HTR-8/SVneo (cell line): Measurements from ENCODE around the gene GUK1.
"Not testable (repeated sequence)": the region's sequence is repeated elsewhere in the genome, so short reads cannot be mapped to it uniquely, and the experiment has no call there.

ENCODE experiments used
- DNase-seq: peaks from one replicate; pipeline ENCODE4 v3.0.0; 2011; ENCODE audit warnings: low spot score, mixed read lengths; ENCODE audit not compliant: insufficient read length
- FAIRE-seq: peaks from 2 replicates; lab custom pipeline; 2011; peaks lifted over from hg19 to GRCh38; lab: Jason Lieb, UNC

GUK1 gene

GRCh38 chr1:228104526-228105269, 35.4 kb upstream of the GUK1 start:
- DNase-seq (no peak), FAIRE-seq (no peak)

GRCh38 chr1:228105270-228105995, 34.6 kb upstream of the GUK1 start:
- no peak for DNase-seq
- no peak for FAIRE-seq

GRCh38 chr1:228105996-228106799, 33.9 kb upstream of the GUK1 start:
- FAIRE-seq (no peak), DNase-seq (no peak)

GRCh38 chr1:228106800-228107054, 33.4 kb upstream of the GUK1 start:
- FAIRE-seq (no peak), DNase-seq (no peak)

GRCh38 chr1:228107636-228108035, 32.4 kb upstream of the GUK1 start:
- FAIRE-seq: no peak

GRCh38 chr1:228108055-228108690, 31.9 kb upstream of the GUK1 start:
- no peak for FAIRE-seq

More at GRCh38 chr1:228107636-228108035, 32.4 kb upstream of the GUK1 start:
- DNase-seq: no peak

GRCh38 chr1:228108742-228109072, 31.4 kb upstream of the GUK1 start:
- DNase-seq (no peak), FAIRE-seq (no peak)

More at GRCh38 chr1:228108055-228108690, 31.9 kb upstream of the GUK1 start:
- DNase-seq: no peak

GRCh38 chr1:228109073-228109961, 30.8 kb upstream of the GUK1 start, which contains the start of gene MRPL55:
TSS of gene MRPL55 (minus strand) at chr1:228109299. CDS start at chr1:228108260, 1,039 bp downstream.
- DNase-seq: peak; percentile 95
- peak; percentile 99 for FAIRE-seq

GRCh38 chr1:228109962-228110488, 30.1 kb upstream of the GUK1 start:
- DNase-seq: no peak
- FAIRE-seq: no peak

GRCh38 chr1:228110556-228110955, 29.5 kb upstream of the GUK1 start:
- no peak for DNase-seq
- no peak for FAIRE-seq

GRCh38 chr1:228111315-228111714, 28.8 kb upstream of the GUK1 start:
- not testable (repeated sequence) for DNase-seq, FAIRE-seq

GRCh38 chr1:228112167-228112566, 27.9 kb upstream of the GUK1 start:
- FAIRE-seq (no peak), DNase-seq (no peak)

GRCh38 chr1:228112617-228113016, 27.5 kb upstream of the GUK1 start:
- no peak for FAIRE-seq

GRCh38 chr1:228114827-228115226, 25.3 kb upstream of the GUK1 start:
- FAIRE-seq (no peak), DNase-seq (no peak)

More at GRCh38 chr1:228112617-228113016, 27.5 kb upstream of the GUK1 start:
- no peak for DNase-seq

GRCh38 chr1:228117335-228117734, 22.7 kb upstream of the GUK1 start:
- no peak for FAIRE-seq
- no peak for DNase-seq

GRCh38 chr1:228118040-228118439, 22.0 kb upstream of the GUK1 start:
- no peak for DNase-seq
- no peak for FAIRE-seq

GRCh38 chr1:228120351-228120750, 19.7 kb upstream of the GUK1 start:
- DNase-seq (no peak), FAIRE-seq (no peak)

GRCh38 chr1:228120857-228121489, 19.1 kb upstream of the GUK1 start:
- no peak for FAIRE-seq

GRCh38 chr1:228122921-228123441, 17.1 kb upstream of the GUK1 start:
- FAIRE-seq (no peak), DNase-seq (no peak)

More at GRCh38 chr1:228120857-228121489, 19.1 kb upstream of the GUK1 start:
- no peak for DNase-seq
